Rectal smooth muscle tissue (tissue), 1 donor: ENCODE results near the gene EFCAB10.
"Not testable (repeated sequence)": the region's sequence is repeated elsewhere in the genome, so short reads cannot be mapped to it uniquely, and the experiment has no call there.

Experiments used
- H3K27ac ChIP-seq: one replicate; pipeline ENCODE4 v1.7.0; 2013; ENCODE audit warnings: low read depth, low read length, inconsistent platforms
- H3K27me3 ChIP-seq: one replicate; pipeline ENCODE4 v1.7.0; 2013; ENCODE audit warnings: low read length; ENCODE audit not compliant: control insufficient read depth, insufficient read depth
- H3K36me3 ChIP-seq: one replicate; pipeline ENCODE4 v1.7.0; 2013; ENCODE audit warnings: low read length; ENCODE audit not compliant: control insufficient read depth, insufficient read depth
- H3K4me1 ChIP-seq: one replicate; pipeline ENCODE4 v1.7.0; 2013; ENCODE audit warnings: low read length; ENCODE audit not compliant: control insufficient read depth, insufficient read depth
- H3K4me3 ChIP-seq: one replicate; pipeline ENCODE4 v1.7.0; 2013; ENCODE audit warnings: low read length
- H3K9ac ChIP-seq: one replicate; pipeline ENCODE4 v1.7.0; 2013; ENCODE audit warnings: low read length

The EFCAB10 gene

DNA sequence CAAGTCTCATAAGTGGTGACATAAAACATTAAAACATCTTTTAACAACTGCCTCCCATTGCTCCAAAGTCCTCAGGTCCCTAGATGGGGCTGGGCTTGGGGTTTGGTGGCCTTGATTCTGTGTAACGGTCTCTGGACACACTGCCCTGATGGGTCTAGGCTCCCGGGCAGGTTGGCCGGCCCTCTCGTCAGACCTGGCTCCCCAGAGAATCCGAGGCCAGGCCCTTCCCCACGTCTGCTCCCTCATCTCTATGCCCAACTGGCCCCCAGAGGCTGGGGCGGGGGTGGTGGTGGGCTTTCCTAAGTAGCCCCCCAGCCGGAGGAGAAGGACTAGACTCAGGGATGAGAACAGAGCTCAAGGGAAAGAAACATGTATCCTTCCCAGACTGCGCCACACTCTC, 31.5 kb upstream of the EFCAB10 start:
- H3K36me3 ChIP-seq = peaks cover 16% of the 10 kb centered on the region
- no peak overlapping the region for H3K9ac ChIP-seq
- no peak overlapping the region for H3K27ac ChIP-seq
- no peaks in the 10 kb centered on the region for H3K4me1 ChIP-seq
- H3K27me3 ChIP-seq = no peaks in the 10 kb centered on the region
- no peak overlapping the region for H3K4me3 ChIP-seq

DNA sequence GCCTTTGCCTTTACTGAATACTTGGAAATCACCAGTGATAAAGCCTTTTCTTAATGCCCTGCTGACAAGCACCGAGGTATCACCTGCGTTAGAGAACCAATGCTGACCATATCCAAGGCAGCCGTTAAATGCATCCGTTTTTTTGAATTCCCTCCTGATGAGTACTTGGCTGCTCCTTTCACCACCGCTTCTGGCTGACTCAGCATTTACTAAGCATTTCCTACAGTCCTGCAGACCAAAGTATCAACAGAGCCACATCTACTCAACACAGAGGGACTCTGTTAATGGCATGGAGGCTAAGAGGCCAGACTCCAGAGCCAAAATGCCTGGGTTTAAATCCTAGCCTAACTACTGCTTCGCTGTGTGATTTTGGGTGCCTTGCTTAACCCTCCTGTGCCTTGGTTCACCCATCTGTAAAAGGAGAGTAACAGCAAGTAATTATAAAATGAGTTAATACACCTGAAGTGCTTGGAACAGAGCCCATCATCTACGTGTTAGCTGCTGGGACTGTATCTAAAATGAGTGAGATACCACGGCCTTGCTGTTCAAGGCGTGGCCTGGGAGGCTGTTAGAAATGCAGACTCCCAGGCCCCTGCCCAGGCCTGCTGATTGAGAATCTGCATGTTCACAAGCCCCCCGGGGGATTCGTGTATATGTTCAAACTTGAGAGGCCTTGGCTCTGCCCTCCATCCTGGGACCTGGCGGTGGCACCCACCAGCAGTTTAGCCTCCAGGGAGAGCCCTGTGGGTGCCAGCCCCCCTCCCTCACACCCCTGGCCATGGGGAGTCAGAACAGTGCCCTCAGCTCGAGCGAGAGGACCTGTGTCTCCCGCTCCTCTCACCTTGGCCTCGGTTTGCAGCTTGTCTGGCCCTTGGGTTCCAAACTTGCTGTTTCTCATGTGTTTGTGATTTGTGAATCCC, 30.8 kb upstream of the EFCAB10 start:
- no peak overlapping the region for H3K4me3 ChIP-seq
- H3K9ac ChIP-seq = no peak overlapping the region
- H3K27ac ChIP-seq = no peak overlapping the region
- no peaks in the 10 kb centered on the region for H3K27me3 ChIP-seq
- peaks cover 16% of the 10 kb centered on the region for H3K36me3 ChIP-seq
- H3K4me1 ChIP-seq = no peaks in the 10 kb centered on the region

DNA sequence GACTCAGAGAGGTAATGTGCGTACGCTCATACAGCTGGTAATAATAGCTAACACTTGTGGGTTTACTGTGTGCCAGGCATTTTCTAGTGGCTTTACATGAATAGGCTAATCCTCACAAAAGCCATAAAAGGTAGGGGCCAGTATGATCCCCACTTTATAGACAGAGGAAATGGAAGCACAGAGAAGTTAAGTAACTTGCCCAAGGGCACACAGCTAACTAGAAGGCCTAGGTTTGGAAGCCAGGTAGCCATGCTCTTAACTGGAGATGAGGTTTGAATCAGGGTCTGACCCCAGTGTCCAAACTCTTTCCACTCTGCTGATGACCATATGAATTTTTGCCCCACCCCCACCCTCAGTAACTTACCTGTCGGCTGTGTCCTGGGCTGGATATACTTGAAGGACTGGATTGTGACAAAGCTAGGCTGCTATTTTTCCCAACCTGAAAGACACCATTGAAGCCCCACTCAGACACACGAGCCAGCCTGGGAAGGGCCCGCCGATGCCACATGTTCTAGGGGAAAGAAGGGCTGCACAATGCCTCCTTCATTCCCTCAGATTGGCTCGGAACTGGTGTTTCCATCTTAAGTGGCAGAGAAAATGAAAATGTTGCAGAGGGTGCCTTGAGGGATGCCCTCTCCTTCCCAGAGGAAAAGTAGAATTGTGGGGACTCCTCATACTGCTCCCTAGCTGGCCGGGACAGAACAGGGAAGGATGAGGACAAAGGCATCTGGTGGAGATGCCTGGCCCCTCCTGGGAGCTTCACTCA, 29.1 kb upstream of the EFCAB10 start:
- Histone ChIP-seq H3K27ac (no peak overlapping the region), H3K4me1 (no peaks in the 10 kb centered on the region), H3K27me3 (no peaks in the 10 kb centered on the region), H3K36me3 (peaks cover 16% of the 10 kb centered on the region), H3K9ac (no peak overlapping the region), H3K4me3 (no peak overlapping the region)

DNA sequence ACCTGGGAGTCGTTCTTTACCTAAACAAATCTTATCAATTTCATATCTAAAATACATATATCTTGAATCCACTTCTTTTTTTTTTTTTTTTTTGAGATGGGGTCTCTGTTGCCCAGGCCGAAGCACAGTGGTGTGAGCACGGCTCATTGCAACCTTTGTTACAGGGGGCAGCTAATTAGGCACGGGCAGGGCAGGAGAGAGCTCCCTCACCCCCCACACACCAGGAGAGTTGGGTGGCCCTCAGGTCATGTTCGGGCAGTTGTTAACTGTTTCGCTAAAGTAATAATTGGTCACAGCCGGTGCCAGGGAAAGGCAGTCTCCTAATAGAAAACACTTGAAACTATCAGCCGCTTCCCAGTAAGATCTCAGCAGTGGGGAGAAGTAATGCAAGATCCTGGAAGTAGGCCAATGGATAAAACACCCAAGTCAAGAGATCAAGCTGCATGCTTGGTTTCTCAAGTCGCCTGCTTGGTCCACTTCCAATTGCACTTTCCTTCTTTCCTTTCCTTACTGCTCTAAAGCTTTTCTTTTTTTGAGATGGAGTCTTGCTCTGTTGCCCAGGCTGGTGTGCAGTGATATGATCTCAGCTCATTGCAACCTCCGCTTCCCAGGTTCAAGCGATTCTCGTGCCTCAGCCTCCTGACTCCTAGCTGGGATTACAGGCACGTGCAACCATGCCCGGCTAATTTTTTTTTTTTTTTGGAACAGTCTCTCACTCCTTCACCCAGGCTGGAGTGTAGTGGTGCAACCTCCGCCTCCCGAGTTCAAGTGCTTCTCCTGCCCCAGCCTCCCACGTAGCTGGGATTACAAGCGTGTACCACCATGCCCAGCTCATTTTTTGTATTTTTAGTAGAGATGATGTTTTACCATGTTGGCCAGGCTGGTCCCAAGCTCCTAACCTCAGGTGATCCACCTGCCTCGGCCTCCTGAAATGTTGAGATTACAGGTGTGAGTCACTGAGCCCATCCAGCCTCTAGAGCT, 21.3 kb upstream of the EFCAB10 start:
- H3K27ac ChIP-seq = no peak overlapping the region
- no peak overlapping the region for H3K9ac ChIP-seq
- no peak overlapping the region for H3K4me3 ChIP-seq
- H3K36me3 ChIP-seq = no peaks in the 10 kb centered on the region
- H3K27me3 ChIP-seq = no peaks in the 10 kb centered on the region
- H3K4me1 ChIP-seq = no peaks in the 10 kb centered on the region

DNA sequence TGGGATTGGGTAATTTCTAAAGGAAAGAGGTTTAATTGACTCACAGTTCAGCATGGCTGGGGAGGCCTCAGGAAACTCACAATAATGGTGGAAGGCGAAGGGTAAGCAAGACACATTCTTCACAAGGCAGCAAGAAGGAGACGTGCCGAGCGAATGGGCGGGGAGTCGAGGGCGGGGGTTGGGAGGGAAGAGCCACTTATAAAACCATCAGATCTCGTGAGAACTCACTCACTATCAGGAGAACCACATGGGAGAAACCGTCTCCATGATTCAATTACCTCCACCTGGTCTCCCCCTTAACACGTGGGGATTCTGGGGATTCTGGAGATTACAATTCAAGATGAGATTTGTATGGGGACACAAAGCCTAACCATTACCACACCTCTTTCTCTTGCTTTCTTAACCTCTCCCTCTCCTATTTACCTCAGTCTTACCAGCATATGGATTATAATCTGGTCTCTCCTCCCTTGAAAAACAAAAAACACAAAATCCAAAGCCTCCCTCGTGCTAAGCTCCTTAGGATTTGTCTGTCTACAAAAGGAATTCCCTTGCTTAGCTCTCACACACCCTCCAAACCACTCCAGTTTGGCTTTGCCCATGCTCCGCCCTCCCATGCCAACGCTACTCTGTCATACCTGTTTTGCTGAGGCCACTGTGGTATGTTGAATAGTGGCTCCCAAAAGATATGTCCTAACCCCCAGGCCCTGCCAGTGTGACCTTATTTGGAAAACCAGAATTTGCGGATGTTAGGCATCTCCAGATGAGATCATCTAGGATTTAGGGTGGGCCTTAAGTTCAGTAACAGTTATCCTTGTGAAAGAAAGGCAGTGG, 19.6 kb upstream of the EFCAB10 start:
- Histone ChIP-seq H3K36me3 (no peaks in the 10 kb centered on the region), H3K4me3 (no peak overlapping the region), H3K27me3 (no peaks in the 10 kb centered on the region), H3K27ac (no peak overlapping the region), H3K4me1 (no peaks in the 10 kb centered on the region), H3K9ac (no peak overlapping the region)

DNA sequence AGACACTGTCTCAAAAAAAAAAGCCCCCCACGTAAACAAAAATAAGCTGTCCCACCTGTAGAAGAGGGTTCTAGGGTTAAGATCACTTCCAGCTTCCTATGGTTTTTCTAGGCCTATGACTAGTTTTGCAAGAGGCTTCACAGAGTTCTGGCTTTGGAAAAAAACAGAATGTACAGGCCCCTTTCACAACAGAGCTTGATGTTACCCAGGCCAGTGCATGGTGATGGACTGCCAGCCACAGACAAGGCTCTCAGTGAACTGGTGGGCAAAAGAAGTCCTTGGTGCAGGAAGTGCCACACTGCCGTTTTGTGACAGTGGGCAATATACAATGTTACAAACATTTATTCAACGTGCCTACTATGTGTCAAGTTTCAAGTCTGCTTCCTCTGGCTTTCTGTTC, 18.3 kb upstream of the EFCAB10 start:
- Histone ChIP-seq H3K4me1 (no peaks in the 10 kb centered on the region), H3K9ac (no peak overlapping the region), H3K27me3 (no peaks in the 10 kb centered on the region), H3K4me3 (no peak overlapping the region), H3K36me3 (no peaks in the 10 kb centered on the region), H3K27ac (no peak overlapping the region)

DNA sequence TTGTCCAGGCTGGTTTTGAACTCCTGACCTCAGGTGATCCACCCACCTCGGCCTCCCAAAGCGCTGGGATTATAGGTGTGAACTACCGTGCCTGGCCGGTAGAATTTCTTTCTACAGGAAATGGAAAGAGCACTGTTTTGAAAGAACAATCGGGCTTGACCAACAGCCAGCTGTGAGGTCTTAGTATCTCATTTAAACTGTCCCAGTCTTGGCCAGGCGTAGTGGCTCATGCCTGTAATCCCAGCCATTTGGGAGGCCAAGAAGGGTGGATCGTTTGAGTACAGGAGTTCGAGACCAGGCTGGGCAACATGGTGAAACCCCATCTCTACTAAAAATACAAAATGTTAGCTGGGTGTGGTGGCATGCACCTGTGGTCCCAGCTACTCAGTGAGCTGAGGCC, 17.8 kb upstream of the EFCAB10 start:
- not testable (repeated sequence) for H3K4me3 ChIP-seq, H3K27me3 ChIP-seq, H3K36me3 ChIP-seq, H3K9ac ChIP-seq, H3K4me1 ChIP-seq, H3K27ac ChIP-seq

DNA sequence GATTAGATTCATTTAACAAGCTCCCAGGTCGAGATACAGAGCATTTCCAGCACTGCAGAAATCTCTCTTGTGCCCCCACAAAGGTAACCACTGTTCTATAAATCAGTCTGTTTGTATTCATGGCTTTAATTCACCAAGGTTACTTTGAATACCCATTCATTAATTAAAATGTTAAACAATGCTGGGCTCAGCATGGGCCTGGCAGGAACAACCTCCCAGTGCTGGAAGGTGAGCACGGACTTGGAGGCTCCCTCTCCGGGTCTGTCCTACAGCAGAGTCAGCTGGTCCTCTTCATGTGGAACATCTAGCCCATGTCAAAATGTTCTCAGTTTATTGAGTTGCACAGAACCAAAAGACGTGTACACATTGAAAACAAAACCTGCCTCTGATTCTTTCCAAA, 15.6 kb upstream of the EFCAB10 start:
- no peaks in the 10 kb centered on the region for H3K36me3 ChIP-seq
- no peak overlapping the region for H3K27ac ChIP-seq
- H3K4me3 ChIP-seq = no peak overlapping the region
- no peaks in the 10 kb centered on the region for H3K4me1 ChIP-seq
- H3K9ac ChIP-seq = no peak overlapping the region
- no peaks in the 10 kb centered on the region for H3K27me3 ChIP-seq

DNA sequence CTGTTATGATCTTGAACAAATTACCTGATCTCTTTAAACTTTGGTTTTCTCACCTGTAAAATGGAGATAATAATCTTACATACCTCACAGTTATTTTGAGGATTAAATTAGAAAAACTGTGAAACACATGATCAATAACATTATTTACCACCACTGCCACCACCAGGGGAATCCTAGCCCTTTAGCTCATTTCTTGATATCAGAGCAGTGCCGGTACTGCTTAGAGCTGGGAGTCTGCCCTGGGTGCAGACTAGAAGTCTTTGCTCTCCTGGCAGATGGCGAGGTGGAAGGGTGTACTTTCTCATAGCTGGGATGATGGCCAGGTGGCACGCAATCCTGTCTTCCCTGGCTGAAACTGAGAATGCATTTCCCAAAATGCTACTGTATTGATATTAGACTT, 12.7 kb upstream of the EFCAB10 start:
- no peak overlapping the region for H3K9ac ChIP-seq

DNA sequence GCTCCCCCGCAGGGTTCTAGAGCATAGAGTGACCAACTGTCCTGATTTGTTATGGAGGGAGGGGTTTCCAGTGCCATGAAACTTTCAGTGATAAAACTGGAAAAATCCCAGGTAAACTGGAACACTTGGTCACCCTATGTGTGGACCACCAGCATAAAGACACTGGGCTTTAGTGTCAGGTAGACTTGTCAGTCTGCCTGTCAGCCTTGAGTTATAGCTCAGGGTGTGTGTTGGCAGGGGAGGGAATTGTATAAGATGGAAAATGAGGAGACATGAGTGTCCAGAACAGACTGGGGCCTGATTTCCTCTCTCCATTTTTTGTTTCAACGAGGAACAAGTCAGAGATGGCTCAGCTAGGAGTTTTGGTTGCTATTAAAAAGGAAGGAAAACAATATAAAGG, 10.2 kb upstream of the EFCAB10 start:
- Histone ChIP-seq H3K27ac (no peak overlapping the region), H3K27me3 (no peaks in the 10 kb centered on the region), H3K4me3 (no peak overlapping the region), H3K4me1 (no peaks in the 10 kb centered on the region), H3K36me3 (no peaks in the 10 kb centered on the region), H3K9ac (no peak overlapping the region)

More for the DNA sequence above, 12.7 kb upstream of the EFCAB10 start:
- H3K4me1 ChIP-seq = no peaks in the 10 kb centered on the region
- no peaks in the 10 kb centered on the region for H3K27me3 ChIP-seq
- no peaks in the 10 kb centered on the region for H3K36me3 ChIP-seq
- H3K4me3 ChIP-seq = no peak overlapping the region
- H3K27ac ChIP-seq = no peak overlapping the region

DNA sequence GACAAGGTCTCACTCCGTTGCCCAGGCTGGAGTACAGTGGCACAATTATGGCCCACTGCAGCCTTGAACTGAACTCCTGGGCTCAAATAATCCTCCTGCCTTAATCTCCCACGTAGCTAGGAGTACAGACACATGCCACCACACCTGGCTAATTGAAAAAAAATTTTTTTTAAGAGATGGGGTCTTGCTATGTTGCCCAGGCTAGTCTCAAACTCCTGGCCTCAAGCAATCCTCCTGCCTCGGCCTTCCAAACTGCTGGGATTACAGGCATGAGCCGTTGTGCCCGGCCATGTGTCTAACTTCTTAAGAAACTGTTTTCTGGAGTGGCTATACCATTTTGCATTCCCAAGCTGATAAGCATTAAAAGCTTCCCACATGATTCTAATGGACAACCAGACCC, 9.5 kb upstream of the EFCAB10 start:
- Histone ChIP-seq H3K27me3 (no peaks in the 10 kb centered on the region), H3K4me3 (no peak overlapping the region), H3K27ac (no peak overlapping the region), H3K9ac (no peak overlapping the region), H3K36me3 (no peaks in the 10 kb centered on the region), H3K4me1 (no peaks in the 10 kb centered on the region)
